Mesendoderm (in vitro differentiated cells): ENCODE data around the gene TRPM1.

Experiments used
- DNase-seq: peaks from one replicate; pipeline ENCODE4 v3.0.0; 2013
- H2AK5ac ChIP-seq: 2 replicates; pipeline ENCODE4 v1.6.1; 2013; ENCODE audit warnings: low read length, inconsistent platforms
- H2BK120ac ChIP-seq: 2 replicates; pipeline ENCODE4 v1.6.1; 2013; ENCODE audit warnings: low read depth, mild to moderate bottlenecking, low read length, moderate library complexity, mixed read lengths
- H2BK15ac ChIP-seq: replicated peaks from 2 replicates; pipeline ENCODE4 v1.6.1; 2013; ENCODE audit warnings: low read depth, mild to moderate bottlenecking, moderate library complexity
- H2BK5ac ChIP-seq: 2 replicates; pipeline ENCODE4 v1.6.1; 2013; ENCODE audit warnings: low read length, inconsistent platforms
- H3K18ac ChIP-seq: 2 replicates; pipeline ENCODE4 v1.6.1; 2013; ENCODE audit warnings: mild to moderate bottlenecking, low read length, mixed read lengths
- H3K23ac ChIP-seq: one replicate; pipeline ENCODE4 v1.6.1; 2013; ENCODE audit warnings: low read length
- H3K27ac ChIP-seq: 2 replicates; pipeline ENCODE4 v1.5.1; 2013; ENCODE audit warnings: low read depth, mild to moderate bottlenecking, inconsistent platforms, low read length, moderate library complexity
- H3K27me3 ChIP-seq: 2 replicates; pipeline ENCODE4 v1.6.1; 2013; ENCODE audit warnings: low read length, control low read depth, mild to moderate bottlenecking, inconsistent platforms; ENCODE audit not compliant: insufficient read depth, poor library complexity
- H3K36me3 ChIP-seq: 2 replicates; pipeline ENCODE4 v1.6.1; 2013; ENCODE audit warnings: low read length, inconsistent platforms; ENCODE audit not compliant: control insufficient read depth, insufficient read depth
- H3K4ac ChIP-seq: one replicate; pipeline ENCODE4 v1.6.1; 2013; ENCODE audit warnings: low read depth, mild to moderate bottlenecking, low read length, moderate library complexity
- H3K4me1 ChIP-seq: 2 replicates; pipeline ENCODE4 v1.6.1; 2013; ENCODE audit warnings: low read depth, low read length, inconsistent platforms; ENCODE audit not compliant: control insufficient read depth
- H3K4me2 ChIP-seq: 2 replicates; pipeline ENCODE4 v1.6.1; 2013; ENCODE audit warnings: low read length
- H3K4me3 ChIP-seq: 2 replicates; pipeline ENCODE4 v1.5.1; 2013; ENCODE audit warnings: mild to moderate bottlenecking, low read length
- H3K56ac ChIP-seq: one replicate; pipeline ENCODE4 v1.6.1; 2013; ENCODE audit warnings: low read length
- H3K79me1 ChIP-seq: 2 replicates; pipeline ENCODE4 v1.6.1; 2013; ENCODE audit warnings: low read length, inconsistent platforms
- H3K79me2 ChIP-seq: 2 replicates; pipeline ENCODE4 v1.6.1; 2013; ENCODE audit warnings: mild to moderate bottlenecking, low read length; ENCODE audit not compliant: control insufficient read depth, insufficient read depth
- H3K9ac ChIP-seq: 2 replicates; pipeline ENCODE4 v1.6.1; 2013; ENCODE audit warnings: low read length, inconsistent platforms
- H4K5ac ChIP-seq: one replicate; pipeline ENCODE4 v1.6.1; 2013; ENCODE audit warnings: low read length
- H4K8ac ChIP-seq: one replicate; pipeline ENCODE4 v1.6.1; 2013; ENCODE audit warnings: low read depth, mild to moderate bottlenecking, control low read depth, low read length, moderate library complexity
- WGBS: extraction: QIAGEN DNeasy Blood & Tissue Kit; methylation state at CpG from one replicate; pipeline ENCODE4 v1.1.7; 2013; ENCODE audit warnings: low lambda C conversion rate, missing lambda C conversion rate; ENCODE audit not compliant: insufficient coverage; ENCODE audit errors: extremely low coverage; 5-methylcytosine and 5-hydroxymethylcytosine counted together

Gene TRPM1

GRCh38 chr15:31085359-31085758, 16.2 kb downstream of the TRPM1 start:
- Histone ChIP-seq H3K23ac (no peak overlapping the region), H3K79me1 (no peaks in the 10 kb centered on the region), H4K5ac (no peak overlapping the region), H3K9ac (no peak overlapping the region), H3K4me2 (no peak overlapping the region), H2AK5ac (no peak overlapping the region), H3K27ac (no peak overlapping the region), H3K4me1 (peaks cover 3% of the 10 kb centered on the region), H2BK120ac (no peak overlapping the region), H3K56ac (no peak overlapping the region), H3K4ac (no peak overlapping the region), H2BK5ac (no peak overlapping the region), H2BK15ac (no peak overlapping the region), H3K27me3 (no peaks in the 10 kb centered on the region), H3K79me2 (no peaks in the 10 kb centered on the region), H3K18ac (no peak overlapping the region), H4K8ac (no peak overlapping the region), H3K36me3 (no peaks in the 10 kb centered on the region), H3K4me3 (no peak overlapping the region)
- no CpG with 5 or more reads among the region's 7 CpGs for WGBS
- no peak for DNase-seq

GRCh38 chr15:31084176-31084575, 17.3 kb downstream of the TRPM1 start:
- Histone ChIP-seq H4K5ac (no peak overlapping the region), H3K27ac (no peak overlapping the region), H3K23ac (no peak overlapping the region), H3K9ac (no peak overlapping the region), H4K8ac (no peak overlapping the region), H3K18ac (no peak overlapping the region), H3K4ac (no peak overlapping the region), H3K4me2 (no peak overlapping the region), H2BK120ac (no peak overlapping the region), H2BK15ac (no peak overlapping the region), H3K79me2 (no peaks in the 10 kb centered on the region), H3K79me1 (no peaks in the 10 kb centered on the region), H3K36me3 (no peaks in the 10 kb centered on the region), H3K27me3 (no peaks in the 10 kb centered on the region), H2AK5ac (no peak overlapping the region), H3K4me3 (no peak overlapping the region), H3K4me1 (peaks cover 3% of the 10 kb centered on the region), H3K56ac (no peak overlapping the region), H2BK5ac (no peak overlapping the region)
- no CpG with 5 or more reads among the region's 6 CpGs for WGBS
- DNase-seq = no peak

- Histone ChIP-seq H3K27ac (no peak overlapping the region), H3K9ac (no peak overlapping the region), H3K4me1 (peaks cover 3% of the 10 kb centered on the region), H2BK120ac (no peak overlapping the region), H3K4me2 (no peak overlapping the region), H3K4me3 (no peak overlapping the region), H3K36me3 (no peaks in the 10 kb centered on the region), H3K79me1 (no peaks in the 10 kb centered on the region), H4K5ac (no peak overlapping the region), H3K18ac (no peak overlapping the region), H4K8ac (no peak overlapping the region), H2BK5ac (no peak overlapping the region), H3K27me3 (no peaks in the 10 kb centered on the region), H2AK5ac (no peak overlapping the region), H3K56ac (no peak overlapping the region), H3K4ac (no peak overlapping the region), H3K79me2 (no peaks in the 10 kb centered on the region), H2BK15ac (peak overlapping the region; percentile 19), H3K23ac (no peak overlapping the region)
- no CpG with 5 or more reads among the region's 6 CpGs for WGBS
- no peak for DNase-seq
Observed at GRCh38 chr15:31083370-31083780, 18.1 kb downstream of the TRPM1 start.

- no CpG with 5 or more reads among the region's 11 CpGs for WGBS
- H3K79me2 ChIP-seq = no peaks in the 10 kb centered on the region
Observed at GRCh38 chr15:31082771-31083369, 18.7 kb downstream of the TRPM1 start.

GRCh38 chr15:31081588-31082250, 19.8 kb downstream of the TRPM1 start:
- H3K36me3 ChIP-seq = no peaks in the 10 kb centered on the region
- no peak overlapping the region for H3K18ac ChIP-seq
- H2AK5ac ChIP-seq = no peak overlapping the region
- DNase-seq = no peak
- H3K23ac ChIP-seq = no peak overlapping the region
- H3K9ac ChIP-seq = no peak overlapping the region
- H3K56ac ChIP-seq = no peak overlapping the region
- H3K4ac ChIP-seq = no peak overlapping the region
- no peak overlapping the region for H2BK120ac ChIP-seq
- H3K4me2 ChIP-seq = no peak overlapping the region
- no peaks in the 10 kb centered on the region for H3K79me2 ChIP-seq
- H3K4me1 ChIP-seq = peaks cover 5% of the 10 kb centered on the region
- no peak overlapping the region for H4K8ac ChIP-seq
- H2BK5ac ChIP-seq = no peak overlapping the region
- no CpG with 5 or more reads among the region's 6 CpGs for WGBS
- no peaks in the 10 kb centered on the region for H3K27me3 ChIP-seq
- no peak overlapping the region for H4K5ac ChIP-seq
- no peak overlapping the region for H3K27ac ChIP-seq
- no peak overlapping the region for H2BK15ac ChIP-seq
- H3K79me1 ChIP-seq = no peaks in the 10 kb centered on the region
- no peak overlapping the region for H3K4me3 ChIP-seq

More at GRCh38 chr15:31082771-31083369, 18.7 kb downstream of the TRPM1 start:
- Histone ChIP-seq H3K4me1 (peaks cover 3% of the 10 kb centered on the region), H2BK5ac (no peak overlapping the region), H2AK5ac (no peak overlapping the region), H2BK120ac (no peak overlapping the region), H4K5ac (no peak overlapping the region), H3K18ac (no peak overlapping the region), H3K4me3 (no peak overlapping the region), H3K23ac (no peak overlapping the region), H3K27me3 (no peaks in the 10 kb centered on the region), H2BK15ac (peak overlapping the region; percentile 19), H3K4ac (no peak overlapping the region), H3K27ac (no peak overlapping the region), H3K9ac (no peak overlapping the region), H3K56ac (no peak overlapping the region), H3K36me3 (no peaks in the 10 kb centered on the region), H3K79me1 (no peaks in the 10 kb centered on the region), H3K4me2 (no peak overlapping the region), H4K8ac (no peak overlapping the region)
- no peak for DNase-seq
